Kidney epithelial cell (primary cell): ENCODE results near the gene RNF13. TPM values are rescaled to one million over a fixed set of nuclear protein-coding genes. Genes with fewer than 3 reads are reported as not detected.

Experiments
- DNase-seq: peaks from one replicate; pipeline ENCODE4 v3.0.0-alpha.2; 2010; ENCODE audit warnings: low read depth
- H3K27me3 ChIP-seq: 2 replicates; pipeline ENCODE4 v1.6.0; 2011; ENCODE audit warnings: low read length; ENCODE audit not compliant: control insufficient read depth, insufficient read depth
- H3K36me3 ChIP-seq: 2 replicates; pipeline ENCODE4 v1.5.1; 2011; ENCODE audit warnings: low read length; ENCODE audit not compliant: control insufficient read depth, insufficient read depth
- H3K4me3 ChIP-seq: 2 replicates; pipeline ENCODE4 v1.5.1; 2011; ENCODE audit warnings: low read depth, mild to moderate bottlenecking, control low read depth, low read length
- total RNA-seq: library from RNA; depleted of rRNA; stranded (reverse); fragments of >200 nt; gene quantifications from 2 replicates; pipeline ENCODE4 v1.2.3, GENCODE V29; 2015
- TF ChIP-seq, protein P1 (sequence below): IDR thresholded peaks from 2 replicates; pipeline ENCODE4 v1.5.1; 2011; ENCODE audit warnings: mild to moderate bottlenecking, moderate library complexity, low read length, control low read depth, inconsistent platforms; ENCODE audit not compliant: insufficient read depth, poor library complexity, severe bottlenecking

RNF13 gene
- total RNA-seq = 34.6 and 43.4 TPM in 2 replicates

- no peaks in the 10 kb centered on the region for H3K27me3 ChIP-seq
- H3K36me3 ChIP-seq = no peaks in the 10 kb centered on the region
- H3K4me3 ChIP-seq = peak within 1 kb of the TSS; percentile 63
- TF ChIP-seq, protein P1, sequence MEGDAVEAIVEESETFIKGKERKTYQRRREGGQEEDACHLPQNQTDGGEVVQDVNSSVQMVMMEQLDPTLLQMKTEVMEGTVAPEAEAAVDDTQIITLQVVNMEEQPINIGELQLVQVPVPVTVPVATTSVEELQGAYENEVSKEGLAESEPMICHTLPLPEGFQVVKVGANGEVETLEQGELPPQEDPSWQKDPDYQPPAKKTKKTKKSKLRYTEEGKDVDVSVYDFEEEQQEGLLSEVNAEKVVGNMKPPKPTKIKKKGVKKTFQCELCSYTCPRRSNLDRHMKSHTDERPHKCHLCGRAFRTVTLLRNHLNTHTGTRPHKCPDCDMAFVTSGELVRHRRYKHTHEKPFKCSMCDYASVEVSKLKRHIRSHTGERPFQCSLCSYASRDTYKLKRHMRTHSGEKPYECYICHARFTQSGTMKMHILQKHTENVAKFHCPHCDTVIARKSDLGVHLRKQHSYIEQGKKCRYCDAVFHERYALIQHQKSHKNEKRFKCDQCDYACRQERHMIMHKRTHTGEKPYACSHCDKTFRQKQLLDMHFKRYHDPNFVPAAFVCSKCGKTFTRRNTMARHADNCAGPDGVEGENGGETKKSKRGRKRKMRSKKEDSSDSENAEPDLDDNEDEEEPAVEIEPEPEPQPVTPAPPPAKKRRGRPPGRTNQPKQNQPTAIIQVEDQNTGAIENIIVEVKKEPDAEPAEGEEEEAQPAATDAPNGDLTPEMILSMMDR = no peak
- DNase-seq = peak; percentile 77
These were observed at the start of gene RNF13 for GRCh38 chr3:149812606-149813366. TSS of gene RNF13 (plus strand) at chr3:149813215. CDS start at chr3:149846027, 32,812 bp downstream.

DNA sequence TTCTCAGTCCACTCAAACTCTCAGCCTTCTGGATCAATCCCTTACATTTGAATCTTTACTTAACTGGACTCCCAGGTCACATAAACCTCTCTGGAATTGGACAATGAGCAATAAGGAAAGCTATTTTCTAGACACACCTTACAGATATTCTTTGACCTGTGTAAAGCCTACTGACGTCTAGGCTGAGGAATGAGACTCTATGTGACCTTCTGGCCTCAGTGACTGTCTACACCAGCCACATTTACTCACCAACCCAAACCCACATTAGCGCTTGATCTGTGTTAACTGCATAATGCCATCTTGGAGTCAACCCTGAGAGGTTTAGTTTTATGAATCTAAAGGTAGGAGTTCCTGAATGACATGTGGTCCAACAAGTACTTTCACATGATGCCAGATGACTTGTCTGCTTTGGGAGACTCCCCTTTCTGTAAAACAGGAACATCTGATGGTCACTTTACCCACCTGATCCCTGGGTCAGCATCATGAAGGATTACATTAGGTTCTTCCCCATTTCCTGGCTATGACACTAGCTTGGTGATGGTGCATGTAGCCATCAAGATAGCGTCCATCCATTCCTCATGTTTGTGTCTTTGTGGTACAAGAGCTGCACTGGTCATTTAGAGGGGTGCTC lies 49.3 kb upstream of the RNF13 start:
- H3K36me3 ChIP-seq = no peaks in the 10 kb centered on the region
- TF ChIP-seq, protein P1 = no peak
- DNase-seq = no peak
- no peak overlapping the region for H3K4me3 ChIP-seq
- no peaks in the 10 kb centered on the region for H3K27me3 ChIP-seq

GRCh38 chr3:149764302-149764701 lies 48.7 kb upstream of the RNF13 start:
- no peak overlapping the region for H3K4me3 ChIP-seq
- TF ChIP-seq, protein P1 = no peak
- H3K27me3 ChIP-seq = no peaks in the 10 kb centered on the region
- H3K36me3 ChIP-seq = no peaks in the 10 kb centered on the region
- DNase-seq = no peak

DNA sequence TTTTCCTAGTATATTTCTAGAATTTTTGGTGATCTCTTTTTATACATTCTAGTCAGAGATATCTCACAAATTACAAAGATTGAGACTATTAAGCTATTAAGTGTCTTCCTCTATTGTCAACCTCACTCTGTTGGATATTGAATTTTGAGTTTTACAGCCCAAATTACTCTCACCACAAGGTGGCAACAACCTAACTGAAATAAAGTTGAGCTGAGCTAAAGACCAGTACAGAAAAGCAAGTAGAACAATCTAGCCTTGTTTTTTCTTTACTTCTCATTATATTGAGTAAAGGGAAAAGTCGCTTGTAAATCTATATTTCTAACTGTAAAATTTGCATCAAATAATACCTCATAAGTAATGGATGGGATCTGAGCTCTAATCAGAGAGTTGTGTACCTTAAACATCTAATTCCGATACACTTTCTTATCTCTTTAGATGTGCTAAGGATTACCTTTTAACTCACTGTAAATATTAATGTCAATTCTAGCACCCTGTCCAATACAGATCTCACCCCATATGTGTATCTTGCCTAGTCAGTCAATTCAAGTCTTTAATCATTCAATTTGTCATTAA lies 47.2 kb upstream of the RNF13 start:
- no peak overlapping the region for H3K4me3 ChIP-seq
- no peaks in the 10 kb centered on the region for H3K27me3 ChIP-seq
- DNase-seq = no peak
- TF ChIP-seq, protein P1 = peak; percentile 59
- no peaks in the 10 kb centered on the region for H3K36me3 ChIP-seq

DNA sequence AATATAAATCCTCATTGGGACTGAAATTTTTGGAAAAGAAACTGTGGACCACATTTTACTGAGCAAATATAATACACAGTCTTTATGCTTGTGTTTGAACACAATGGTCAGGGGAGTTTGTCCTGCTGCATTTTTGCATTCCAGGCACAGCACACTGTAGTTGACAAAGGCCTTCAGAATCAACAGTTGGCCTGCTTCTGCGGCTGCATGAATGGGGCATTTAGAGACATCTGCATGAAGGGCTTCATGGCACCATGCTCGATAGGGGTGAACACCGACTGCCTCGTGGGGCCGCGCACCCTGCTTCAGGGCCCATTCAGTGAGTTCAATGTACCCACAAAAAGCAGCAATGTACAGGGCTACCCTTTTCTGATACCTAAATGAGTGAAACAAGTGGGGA lies 45.3 kb upstream of the RNF13 start:
- TF ChIP-seq, protein P1 = no peak
- DNase-seq = no peak
- no peak overlapping the region for H3K4me3 ChIP-seq
- no peaks in the 10 kb centered on the region for H3K36me3 ChIP-seq
- H3K27me3 ChIP-seq = no peaks in the 10 kb centered on the region
